GM08714 (cell line): ENCODE measurements around the gene MARK2.

Experiments used
- H3K4me3 ChIP-seq: fragments of 200-500 bp; sonication (Bioruptor generic); 2 replicates; pipeline ENCODE4 v1.5.1; 2014; ENCODE audit warnings: mild to moderate bottlenecking, low read length, inconsistent platforms
- ZNF274 ChIP-seq: IDR thresholded peaks from 2 replicates; pipeline ENCODE4 v1.6.1; 2012; ENCODE audit warnings: mild to moderate bottlenecking, low read depth, low read length

The MARK2 gene

GRCh38 chr11:63942803-63943202 is 103.9 kb downstream of the MARK2 start:
- no peak overlapping the region for H3K4me3 ChIP-seq
- TF ChIP-seq ZNF274, result no peak

- TF ChIP-seq ZNF274, result no peak
- no peak overlapping the region for H3K4me3 ChIP-seq
Observed at GRCh38 chr11:63944987-63945386, 106.1 kb downstream of the MARK2 start.

- no peak overlapping the region for H3K4me3 ChIP-seq
- TF ChIP-seq ZNF274, result no peak
Observed at GRCh38 chr11:63945477-63946163, 106.7 kb downstream of the MARK2 start.

GRCh38 chr11:63951779-63952536 is 113.0 kb downstream of the MARK2 start:
- no peak for TF ChIP-seq ZNF274
- peak overlapping the region; percentile 6; the same call in 1 of the 2 replicates for H3K4me3 ChIP-seq

GRCh38 chr11:63952570-63952969 is 113.7 kb downstream of the MARK2 start:
- H3K4me3 ChIP-seq, result no peak overlapping the region; the same call in 1 of the 2 replicates
- no peak for TF ChIP-seq ZNF274

GRCh38 chr11:63958008-63958407 is 119.1 kb downstream of the MARK2 start:
- H3K4me3 ChIP-seq, result no peak overlapping the region
- no peak for TF ChIP-seq ZNF274
